CD8-positive, alpha-beta memory T cell (primary cell): ENCODE results near the gene IL1R1. TPM values are rescaled to one million over a fixed set of nuclear protein-coding genes. Genes with fewer than 3 reads are reported as not detected.

Experiments used
- CTCF ChIA-PET: fragments of 350-600 bp; sonication (Branson Sonifier 250); formaldehyde crosslinking; loops from one replicate; lab custom pipeline; 2021; ENCODE audit warnings: antibody characterized with exemption; lab: Charles Lee
- POLR2A ChIA-PET: fragments of 350-600 bp; sonication (Branson Sonifier 250); formaldehyde crosslinking; loops from one replicate; lab custom pipeline; 2021; ENCODE audit warnings: antibody characterized with exemption; lab: Charles Lee
- DNase-seq, 5 donors: peaks; one replicate each; pipeline versions ENCODE4 v3.0.0 to v3.0.0-alpha.2; 2020 to 2022; ENCODE audit warnings: mixed read lengths in 1 of 5
- H3K27ac ChIP-seq: one replicate; pipeline ENCODE4 v1.7.0; 2013; ENCODE audit warnings: low read depth, mild to moderate bottlenecking, low read length, moderate library complexity
- H3K27me3 ChIP-seq: 2 replicates; pipeline ENCODE4 v1.7.0; 2013; ENCODE audit warnings: low read length, mild to moderate bottlenecking; ENCODE audit not compliant: insufficient read depth, poor library complexity, severe bottlenecking
- H3K36me3 ChIP-seq: 2 replicates; pipeline ENCODE4 v1.7.0; 2013; ENCODE audit warnings: mild to moderate bottlenecking, low read length, moderate library complexity; ENCODE audit not compliant: insufficient read depth
- H3K4me1 ChIP-seq: 2 replicates; pipeline ENCODE4 v1.7.0; 2013; ENCODE audit warnings: mild to moderate bottlenecking, low read length, moderate library complexity; ENCODE audit not compliant: insufficient read depth
- H3K4me3 ChIP-seq: 2 replicates; pipeline ENCODE4 v1.7.0; 2013; ENCODE audit warnings: mild to moderate bottlenecking, low read length
- H3K9me3 ChIP-seq: 2 replicates; pipeline ENCODE4 v1.7.0; 2013; ENCODE audit warnings: mild to moderate bottlenecking, low read length
- H3K27ac Mint-ChIP-seq, 8 donors: one replicate each; pipeline ENCODE4 v1.8.0; 2020 to 2021; ENCODE audit warnings: mixed read lengths in 8 of 8, mild to moderate bottlenecking in 6 of 8, inconsistent platforms in 3 of 8, moderate library complexity in 3 of 8
- H3K27me3 Mint-ChIP-seq, 2 donors: one replicate each; pipeline ENCODE4 v1.8.0; 2020 to 2021; ENCODE audit warnings: mixed read lengths in 2 of 2, mild to moderate bottlenecking in 1 of 2, moderate library complexity in 1 of 2
- H3K36me3 Mint-ChIP-seq, 3 donors: one replicate each; pipeline ENCODE4 v1.8.0; 2020 to 2021; ENCODE audit warnings: mixed read lengths in 3 of 3, inconsistent platforms in 1 of 3, mild to moderate bottlenecking in 1 of 3
- H3K4me1 Mint-ChIP-seq, 3 donors: one replicate each; pipeline ENCODE4 v1.8.0; 2020 to 2021; ENCODE audit warnings: mixed read lengths in 3 of 3, inconsistent platforms in 1 of 3, mild to moderate bottlenecking in 1 of 3
- H3K4me3 Mint-ChIP-seq, 7 donors: one replicate each; pipeline ENCODE4 v1.8.0; 2020 to 2021; ENCODE audit warnings: mixed read lengths in 7 of 7, mild to moderate bottlenecking in 6 of 7, moderate library complexity in 4 of 7, inconsistent platforms in 2 of 7
- H3K9me3 Mint-ChIP-seq, 5 donors: one replicate each; pipeline ENCODE4 v1.8.0; 2020 to 2022; ENCODE audit warnings: mixed read lengths in 5 of 5, mild to moderate bottlenecking in 3 of 5, moderate library complexity in 2 of 5, inconsistent platforms in 1 of 5
- polyA plus RNA-seq: library from polyadenylated mRNA; unstranded; fragments of 300-500 nt; fragmentation: Illumina TruSeq; gene quantifications from one replicate; pipeline ENCODE4 v1.2.3, GENCODE V29; 2021
- total RNA-seq, 2 experiments: library from RNA; stranded (reverse); gene quantifications; one replicate each; pipeline ENCODE4 v1.2.3, GENCODE V29; 2021

IL1R1 gene
- total and polyA plus RNA-seq, 3 experiments from 2014 or later, result 0.30 to 3.7 (median 3.7) TPM

GRCh38 chr2:102138331-102138730, 4.2 kb upstream of the IL1R1 start:
- H3K4me3 ChIP-seq, result no peak overlapping the region
- Mint-ChIP-seq H3K4me3 (peak overlapping the region in 6 of 7 donors; percentile 4 to 64 (median 24)), H3K4me1 (peaks cover 24 to 36% (median 28%) of the 10 kb centered on the region in 3 donors)

GRCh38 chr2:102139851-102140250, 2.7 kb upstream of the IL1R1 start:
- Mint-ChIP-seq H3K36me3 (peaks cover 0 to 10% (median 1%) of the 10 kb centered on the region in 3 donors), H3K27ac (peak overlapping the region in 1 of 8 donors; percentile 83), H3K4me1 (peaks cover 24 to 36% (median 28%) of the 10 kb centered on the region in 3 donors)

More at GRCh38 chr2:102138331-102138730, 4.2 kb upstream of the IL1R1 start:
- Mint-ChIP-seq H3K36me3 (peaks cover 0 to 5% (median 1%) of the 10 kb centered on the region in 3 donors), H3K27ac (peak overlapping the region in 5 of 8 donors; percentile 1 to 65 (median 4)), H3K9me3 (peaks cover 0 to 4% (median 0%) of the 10 kb centered on the region in 5 donors), H3K27me3 (peaks cover 19 to 31% of the 10 kb centered on the region in 2 donors)
- CTCF ChIA-PET, result no interaction called here
- POLR2A ChIA-PET, result no interaction called here
- no peak for DNase-seq
- Histone ChIP-seq H3K27ac (no peak overlapping the region), H3K9me3 (no peaks in the 10 kb centered on the region), H3K36me3 (no peaks in the 10 kb centered on the region), H3K27me3 (no peaks in the 10 kb centered on the region), H3K4me1 (peaks cover 4% of the 10 kb centered on the region)

GRCh38 chr2:102140377-102140776, 2.2 kb upstream of the IL1R1 start:
- Mint-ChIP-seq H3K4me1 (peaks cover 24 to 36% (median 28%) of the 10 kb centered on the region in 3 donors), H3K36me3 (peaks cover 0 to 14% (median 1%) of the 10 kb centered on the region in 3 donors), H3K27me3 (peaks cover 34 to 40% of the 10 kb centered on the region in 2 donors), H3K9me3 (peaks cover 2 to 21% (median 16%) of the 10 kb centered on the region in 5 donors), H3K4me3 (no peak overlapping the region), H3K27ac (peak overlapping the region in 1 of 8 donors; percentile 15)
- Histone ChIP-seq H3K36me3 (no peaks in the 10 kb centered on the region), H3K4me1 (peaks cover 4% of the 10 kb centered on the region), H3K27me3 (no peaks in the 10 kb centered on the region), H3K27ac (no peak overlapping the region), H3K9me3 (no peaks in the 10 kb centered on the region), H3K4me3 (no peak overlapping the region)
- DNase-seq, result no peak
- ChIA-PET POLR2A (no interaction called here), CTCF (no interaction called here)

More at GRCh38 chr2:102139851-102140250, 2.7 kb upstream of the IL1R1 start:
- Histone ChIP-seq H3K4me3 (no peak overlapping the region), H3K27ac (no peak overlapping the region), H3K27me3 (no peaks in the 10 kb centered on the region), H3K9me3 (no peaks in the 10 kb centered on the region), H3K36me3 (no peaks in the 10 kb centered on the region), H3K4me1 (peaks cover 4% of the 10 kb centered on the region)
- DNase-seq, result no peak
- Mint-ChIP-seq H3K27me3 (peaks cover 29 to 38% of the 10 kb centered on the region in 2 donors), H3K4me3 (peak overlapping the region in 1 of 7 donors; percentile 57), H3K9me3 (peaks cover 0 to 17% (median 11%) of the 10 kb centered on the region in 5 donors)
- CTCF ChIA-PET, result no interaction called here
- POLR2A ChIA-PET, result no interaction called here

GRCh38 chr2:102141011-102141943, 1.3 kb upstream of the IL1R1 start:
- H3K36me3 Mint-ChIP-seq, result peaks cover 0 to 23% (median 1%) of the 10 kb centered on the region in 3 donors
- CTCF ChIA-PET, result interaction anchor here (0.9 kb wide), 1 partner anchor 100 kb away, joined by 3 read pairs; no protein-coding TSS in a partner anchor

GRCh38 chr2:102142829-102143449, 393 bp downstream of the IL1R1 start:
- Histone ChIP-seq H3K4me3 (no peak overlapping the region), H3K36me3 (no peaks in the 10 kb centered on the region), H3K4me1 (peaks cover 3% of the 10 kb centered on the region), H3K9me3 (peaks cover 4% of the 10 kb centered on the region), H3K27ac (peak overlapping the region; percentile 41), H3K27me3 (no peaks in the 10 kb centered on the region)
- ChIA-PET POLR2A (no interaction called here), CTCF (interaction anchor here (1.0 to 1.4 kb wide), 2 partner anchors 38 to 300 kb away, joined by 3 read pairs; no protein-coding TSS in a partner anchor)
- no peak for DNase-seq
- Mint-ChIP-seq H3K9me3 (peaks cover 26 to 45% (median 32%) of the 10 kb centered on the region in 5 donors), H3K27me3 (peaks cover 38 to 40% of the 10 kb centered on the region in 2 donors), H3K4me1 (peaks cover 21 to 23% (median 21%) of the 10 kb centered on the region in 3 donors), H3K27ac (peak overlapping the region in 3 of 8 donors; percentile 13 to 57 (median 30)), H3K36me3 (peaks cover 0 to 34% (median 2%) of the 10 kb centered on the region in 3 donors), H3K4me3 (peak overlapping the region; percentile 34 to 88 (median 73))

More at GRCh38 chr2:102141011-102141943, 1.3 kb upstream of the IL1R1 start:
- H3K27me3 Mint-ChIP-seq, result peaks cover 34 to 40% of the 10 kb centered on the region in 2 donors
- H3K4me3 Mint-ChIP-seq, result peak overlapping the region in 5 of 7 donors; percentile 24 to 66 (median 57)
- POLR2A ChIA-PET, result no interaction called here
- peaks cover 11 to 30% (median 21%) of the 10 kb centered on the region in 5 donors for H3K9me3 Mint-ChIP-seq
- H3K27ac ChIP-seq, result no peak overlapping the region
- H3K27me3 ChIP-seq, result no peaks in the 10 kb centered on the region
- peaks cover 1% of the 10 kb centered on the region for H3K9me3 ChIP-seq
- no peak overlapping the region for H3K4me3 ChIP-seq
- H3K4me1 ChIP-seq, result peaks cover 4% of the 10 kb centered on the region
- no peak for DNase-seq
- H3K4me1 Mint-ChIP-seq, result peaks cover 24 to 36% (median 28%) of the 10 kb centered on the region in 3 donors
- no peaks in the 10 kb centered on the region for H3K36me3 ChIP-seq
- peak overlapping the region in 1 of 8 donors; percentile 85 for H3K27ac Mint-ChIP-seq

GRCh38 chr2:102143450-102143985, 972 bp downstream of the IL1R1 start:
- no peaks in the 10 kb centered on the region for H3K4me1 ChIP-seq
- no peak overlapping the region for H3K4me3 ChIP-seq
- H3K27me3 Mint-ChIP-seq, result peaks cover 38 to 40% of the 10 kb centered on the region in 2 donors
- CTCF ChIA-PET, result interaction anchor here (1.0 to 1.4 kb wide), 2 partner anchors 38 to 300 kb away, joined by 3 read pairs; no protein-coding TSS in a partner anchor
- H3K27ac ChIP-seq, result peak overlapping the region; percentile 41
- H3K9me3 ChIP-seq, result peaks cover 4% of the 10 kb centered on the region
- peak overlapping the region in 6 of 7 donors; percentile 34 to 88 (median 70) for H3K4me3 Mint-ChIP-seq
- DNase-seq, result no peak
- H3K27me3 ChIP-seq, result no peaks in the 10 kb centered on the region
- POLR2A ChIA-PET, result no interaction called here
- H3K27ac Mint-ChIP-seq, result peak overlapping the region in 2 of 8 donors; percentile 13 to 57
- H3K4me1 Mint-ChIP-seq, result peaks cover 15 to 17% (median 15%) of the 10 kb centered on the region in 3 donors
- peaks cover 31 to 51% (median 38%) of the 10 kb centered on the region in 5 donors for H3K9me3 Mint-ChIP-seq
- peaks cover 0 to 37% (median 2%) of the 10 kb centered on the region in 3 donors for H3K36me3 Mint-ChIP-seq
- H3K36me3 ChIP-seq, result no peaks in the 10 kb centered on the region

- POLR2A ChIA-PET, result no interaction called here
- Histone ChIP-seq H3K27ac (no peak overlapping the region), H3K36me3 (no peaks in the 10 kb centered on the region), H3K4me1 (no peaks in the 10 kb centered on the region), H3K4me3 (no peak overlapping the region), H3K9me3 (peaks cover 4% of the 10 kb centered on the region), H3K27me3 (no peaks in the 10 kb centered on the region)
- CTCF ChIA-PET, result no interaction called here
- Mint-ChIP-seq H3K9me3 (peaks cover 32 to 57% (median 44%) of the 10 kb centered on the region in 5 donors), H3K27ac (no peak overlapping the region), H3K27me3 (peaks cover 38 to 40% of the 10 kb centered on the region in 2 donors), H3K36me3 (peaks cover 0 to 43% (median 2%) of the 10 kb centered on the region in 3 donors), H3K4me1 (peaks cover 10 to 11% (median 10%) of the 10 kb centered on the region in 3 donors), H3K4me3 (no peak overlapping the region)
- DNase-seq, result no peak
Observed at GRCh38 chr2:102144128-102144527, 1.6 kb downstream of the IL1R1 start.
